ENCODE measurements around the gene CBX4. TPM values are rescaled to one million over a fixed set of nuclear protein-coding genes. Genes with fewer than 3 reads are reported as not detected.

CBX4 gene
- total RNA-seq, 1 experiment from 2014 or later, result 6.2 TPM

DNA sequence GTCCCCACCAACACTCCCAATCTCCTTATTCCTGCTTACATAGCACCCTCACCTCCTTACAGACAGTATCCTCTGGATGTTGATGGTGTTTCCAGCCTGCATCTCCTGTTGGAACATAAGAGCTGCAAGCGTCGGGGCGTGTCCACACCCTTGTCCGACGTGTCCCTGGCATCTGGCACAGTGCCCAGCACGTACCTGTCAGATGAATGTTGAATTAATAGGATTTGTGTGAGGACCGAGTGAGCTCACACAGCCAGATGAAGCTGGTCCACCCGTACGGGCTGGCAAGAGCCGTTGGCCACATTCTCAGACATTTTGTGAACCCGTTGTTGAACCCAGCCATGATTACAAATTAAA, 12.2 kb upstream of the CBX4 start:
- Mint-ChIP-seq H3K4me3 (no peak overlapping the region; a peak in 1 of 5 replicates), H3K9me3 (no peaks in the 10 kb centered on the region), H3K4me1 (peaks cover 4 to 9% of the 10 kb centered on the region in 2 experiments), H3K36me3 (ENCODE audit: insufficient read depth in 1 of 3, low read depth in 3 of 3) (no peaks in the 10 kb centered on the region), H3K27ac (no peak overlapping the region), H3K27me3 (ENCODE audit: low read depth) (peaks cover 68% of the 10 kb centered on the region)
- Histone ChIP-seq H3T11ph (ENCODE audit: low read length) (no peak overlapping the region), H3K56ac (ENCODE audit: insufficient read length, low read depth, low read length) (no peak overlapping the region), H3K4me2 (ENCODE audit: insufficient read depth, insufficient read length, low read length) (no peak overlapping the region), H3K79me2 (ENCODE audit: insufficient read depth, low read length) (no peaks in the 10 kb centered on the region), H3K27me3 (ENCODE audit: insufficient read depth, low read length) (no peaks in the 10 kb centered on the region; the same call in 1 of the 2 replicates), H4K5ac (ENCODE audit: insufficient read length, low read depth, low read length) (no peak overlapping the region), H2AFZ (ENCODE audit: low read length) (no peak overlapping the region), H2BK15ac (ENCODE audit: low read depth, low read length) (no peak overlapping the region), H3K23ac (ENCODE audit: insufficient read length, low read depth, low read length) (no peak overlapping the region), H4K20me1 (ENCODE audit: control insufficient read depth, insufficient read depth, insufficient read length) (no peaks in the 10 kb centered on the region), H4K8ac (replicated peaks; ENCODE audit: insufficient read length, low read depth, low read length) (no peak overlapping the region), H3K9ac (ENCODE audit: extremely low read depth, insufficient read length, low read length) (no peak overlapping the region), H2BK20ac (ENCODE audit: low read depth, low read length, poor library complexity, severe bottlenecking) (no peak overlapping the region), H2BK120ac (ENCODE audit: low read depth, low read length, poor library complexity, severe bottlenecking) (no peak overlapping the region), H2AK5ac (ENCODE audit: insufficient read length, low read length) (no peak overlapping the region), H2BK12ac (ENCODE audit: insufficient read length, low read depth, low read length) (no peak overlapping the region), H3K9me3 (ENCODE audit: control insufficient read depth, low read depth, low read length) (no peaks in the 10 kb centered on the region), H3K14ac (ENCODE audit: insufficient read depth, low read length) (no peak overlapping the region; the same call in 1 of the 2 replicates), H3K4me1 (ENCODE audit: insufficient read depth, low read length) (no peaks in the 10 kb centered on the region), H3K27ac (ENCODE audit: insufficient read length, low read depth, low read length) (no peak overlapping the region), H3K79me1 (ENCODE audit: insufficient read depth, low read depth, low read length, poor library complexity, severe bottlenecking) (no peaks in the 10 kb centered on the region), H4K91ac (ENCODE audit: insufficient read length, low read depth, low read length) (no peak overlapping the region), H3K23me2 (ENCODE audit: insufficient read length, low read depth, low read length, poor library complexity, severe bottlenecking) (no peaks in the 10 kb centered on the region), H2BK5ac (ENCODE audit: insufficient read length, low read length) (no peak overlapping the region), H3K18ac (ENCODE audit: insufficient read length, low read depth, low read length) (no peak overlapping the region), H3K4ac (ENCODE audit: low read depth, low read length) (no peak overlapping the region)
- no CpG with 5 or more reads among the region's 11 CpGs for WGBS (ENCODE audit: extremely low coverage, insufficient read length, low lambda C conversion rate)
- TF ChIP-seq, protein P1, sequence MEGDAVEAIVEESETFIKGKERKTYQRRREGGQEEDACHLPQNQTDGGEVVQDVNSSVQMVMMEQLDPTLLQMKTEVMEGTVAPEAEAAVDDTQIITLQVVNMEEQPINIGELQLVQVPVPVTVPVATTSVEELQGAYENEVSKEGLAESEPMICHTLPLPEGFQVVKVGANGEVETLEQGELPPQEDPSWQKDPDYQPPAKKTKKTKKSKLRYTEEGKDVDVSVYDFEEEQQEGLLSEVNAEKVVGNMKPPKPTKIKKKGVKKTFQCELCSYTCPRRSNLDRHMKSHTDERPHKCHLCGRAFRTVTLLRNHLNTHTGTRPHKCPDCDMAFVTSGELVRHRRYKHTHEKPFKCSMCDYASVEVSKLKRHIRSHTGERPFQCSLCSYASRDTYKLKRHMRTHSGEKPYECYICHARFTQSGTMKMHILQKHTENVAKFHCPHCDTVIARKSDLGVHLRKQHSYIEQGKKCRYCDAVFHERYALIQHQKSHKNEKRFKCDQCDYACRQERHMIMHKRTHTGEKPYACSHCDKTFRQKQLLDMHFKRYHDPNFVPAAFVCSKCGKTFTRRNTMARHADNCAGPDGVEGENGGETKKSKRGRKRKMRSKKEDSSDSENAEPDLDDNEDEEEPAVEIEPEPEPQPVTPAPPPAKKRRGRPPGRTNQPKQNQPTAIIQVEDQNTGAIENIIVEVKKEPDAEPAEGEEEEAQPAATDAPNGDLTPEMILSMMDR (conservative IDR thresholded peaks at IDR 0.05), result no peak
- DNase-seq, result no peak

All from H9 (cell line).